ENCODE results near the gene LRP6.

LRP6 gene

DNA sequence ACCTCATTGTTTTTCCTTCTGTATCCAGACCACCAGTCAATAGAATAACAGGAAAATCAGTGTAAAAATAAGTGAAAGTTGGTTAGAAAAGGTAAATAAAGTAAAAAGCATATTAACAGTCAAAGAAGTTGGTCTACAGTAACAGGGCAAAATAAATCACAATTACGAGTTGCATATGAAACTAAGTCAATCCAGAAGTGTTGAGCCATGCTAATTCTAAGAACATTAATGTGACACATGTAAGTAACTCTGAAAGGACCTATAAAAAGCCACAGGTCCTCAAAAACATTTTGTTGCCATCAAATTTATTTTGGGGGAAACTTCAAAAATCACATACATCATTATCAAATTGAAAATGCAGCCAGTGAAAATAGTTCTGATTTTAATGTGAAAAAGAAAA is 56.4 kb downstream of the LRP6 start:
- Histone ChIP-seq H3K27ac (ENCODE audit: poor library complexity, severe bottlenecking) (no peak overlapping the region), H3K4me3 (ENCODE audit: severe bottlenecking) (no peak overlapping the region), H3K9me3 (ENCODE audit: severe bottlenecking) (no peaks in the 10 kb centered on the region), H3K27me3 (ENCODE audit: insufficient read depth, poor library complexity, severe bottlenecking) (no peaks in the 10 kb centered on the region), H3K4me1 (ENCODE audit: insufficient read depth, poor library complexity, severe bottlenecking) (no peaks in the 10 kb centered on the region), H3K36me3 (ENCODE audit: low read depth) (no peaks in the 10 kb centered on the region)
- DNase-seq (ENCODE audit: low spot score) (no peak), ATAC-seq (ENCODE audit: low read depth) (no peak)
- TF ChIP-seq, protein P1, sequence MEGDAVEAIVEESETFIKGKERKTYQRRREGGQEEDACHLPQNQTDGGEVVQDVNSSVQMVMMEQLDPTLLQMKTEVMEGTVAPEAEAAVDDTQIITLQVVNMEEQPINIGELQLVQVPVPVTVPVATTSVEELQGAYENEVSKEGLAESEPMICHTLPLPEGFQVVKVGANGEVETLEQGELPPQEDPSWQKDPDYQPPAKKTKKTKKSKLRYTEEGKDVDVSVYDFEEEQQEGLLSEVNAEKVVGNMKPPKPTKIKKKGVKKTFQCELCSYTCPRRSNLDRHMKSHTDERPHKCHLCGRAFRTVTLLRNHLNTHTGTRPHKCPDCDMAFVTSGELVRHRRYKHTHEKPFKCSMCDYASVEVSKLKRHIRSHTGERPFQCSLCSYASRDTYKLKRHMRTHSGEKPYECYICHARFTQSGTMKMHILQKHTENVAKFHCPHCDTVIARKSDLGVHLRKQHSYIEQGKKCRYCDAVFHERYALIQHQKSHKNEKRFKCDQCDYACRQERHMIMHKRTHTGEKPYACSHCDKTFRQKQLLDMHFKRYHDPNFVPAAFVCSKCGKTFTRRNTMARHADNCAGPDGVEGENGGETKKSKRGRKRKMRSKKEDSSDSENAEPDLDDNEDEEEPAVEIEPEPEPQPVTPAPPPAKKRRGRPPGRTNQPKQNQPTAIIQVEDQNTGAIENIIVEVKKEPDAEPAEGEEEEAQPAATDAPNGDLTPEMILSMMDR (IDR thresholded peaks at IDR 0.05; ENCODE audit: poor library complexity, severe bottlenecking): no peak

- DNase-seq (ENCODE audit: low spot score) (no peak), ATAC-seq (ENCODE audit: low read depth) (no peak)
- no peaks in the 10 kb centered on the region for H3K9me3 ChIP-seq (ENCODE audit: severe bottlenecking)
- H3K27me3 ChIP-seq (ENCODE audit: insufficient read depth, poor library complexity, severe bottlenecking): no peaks in the 10 kb centered on the region
- no peaks in the 10 kb centered on the region for H3K4me1 ChIP-seq (ENCODE audit: insufficient read depth, poor library complexity, severe bottlenecking)
- H3K27ac ChIP-seq (ENCODE audit: poor library complexity, severe bottlenecking): no peak overlapping the region
- TF ChIP-seq, protein P1 (IDR thresholded peaks at IDR 0.05; ENCODE audit: poor library complexity, severe bottlenecking): no peak
- H3K36me3 ChIP-seq (ENCODE audit: low read depth): no peaks in the 10 kb centered on the region
- H3K4me3 ChIP-seq (ENCODE audit: severe bottlenecking): no peak overlapping the region
Measured at GRCh38 chr12:12209675-12210074, 57.2 kb downstream of the LRP6 start.

- Histone ChIP-seq H3K4me3 (ENCODE audit: severe bottlenecking) (no peak overlapping the region), H3K27ac (ENCODE audit: poor library complexity, severe bottlenecking) (no peak overlapping the region), H3K27me3 (ENCODE audit: insufficient read depth, poor library complexity, severe bottlenecking) (no peaks in the 10 kb centered on the region), H3K4me1 (ENCODE audit: insufficient read depth, poor library complexity, severe bottlenecking) (no peaks in the 10 kb centered on the region), H3K9me3 (ENCODE audit: severe bottlenecking) (no peaks in the 10 kb centered on the region), H3K36me3 (ENCODE audit: low read depth) (no peaks in the 10 kb centered on the region)
- DNase-seq (ENCODE audit: low spot score): no peak
- no peak for ATAC-seq (ENCODE audit: low read depth)
- TF ChIP-seq, protein P1 (IDR thresholded peaks at IDR 0.05; ENCODE audit: poor library complexity, severe bottlenecking): no peak
Measured at GRCh38 chr12:12209043-12209442, 57.8 kb downstream of the LRP6 start.

DNA sequence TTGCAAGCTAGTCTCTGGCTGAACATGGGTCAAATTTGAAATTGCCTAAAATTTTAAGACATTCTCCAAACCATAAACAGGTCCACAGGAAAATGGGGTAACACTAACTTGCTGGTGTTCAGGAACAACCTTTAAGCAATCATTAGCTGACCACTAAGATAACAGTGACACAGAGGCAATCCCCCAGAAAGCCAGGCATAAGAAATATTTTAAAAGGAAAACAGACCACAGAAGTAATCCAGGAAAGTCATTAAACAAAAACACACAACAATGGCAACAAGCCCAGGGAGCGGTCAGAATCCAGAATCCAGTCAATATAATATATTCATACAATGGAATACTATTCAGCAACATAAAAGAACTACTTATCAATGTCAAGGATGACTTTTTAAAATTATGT is 59.1 kb downstream of the LRP6 start:
- Histone ChIP-seq H3K27me3 (ENCODE audit: insufficient read depth, poor library complexity, severe bottlenecking) (no peaks in the 10 kb centered on the region), H3K36me3 (ENCODE audit: low read depth) (no peaks in the 10 kb centered on the region), H3K9me3 (ENCODE audit: severe bottlenecking) (no peaks in the 10 kb centered on the region), H3K4me3 (ENCODE audit: severe bottlenecking) (no peak overlapping the region), H3K27ac (ENCODE audit: poor library complexity, severe bottlenecking) (no peak overlapping the region), H3K4me1 (ENCODE audit: insufficient read depth, poor library complexity, severe bottlenecking) (no peaks in the 10 kb centered on the region)
- ATAC-seq (ENCODE audit: low read depth) (no peak), DNase-seq (ENCODE audit: low spot score) (no peak)
- TF ChIP-seq, protein P1 (IDR thresholded peaks at IDR 0.05; ENCODE audit: poor library complexity, severe bottlenecking): no peak

DNA sequence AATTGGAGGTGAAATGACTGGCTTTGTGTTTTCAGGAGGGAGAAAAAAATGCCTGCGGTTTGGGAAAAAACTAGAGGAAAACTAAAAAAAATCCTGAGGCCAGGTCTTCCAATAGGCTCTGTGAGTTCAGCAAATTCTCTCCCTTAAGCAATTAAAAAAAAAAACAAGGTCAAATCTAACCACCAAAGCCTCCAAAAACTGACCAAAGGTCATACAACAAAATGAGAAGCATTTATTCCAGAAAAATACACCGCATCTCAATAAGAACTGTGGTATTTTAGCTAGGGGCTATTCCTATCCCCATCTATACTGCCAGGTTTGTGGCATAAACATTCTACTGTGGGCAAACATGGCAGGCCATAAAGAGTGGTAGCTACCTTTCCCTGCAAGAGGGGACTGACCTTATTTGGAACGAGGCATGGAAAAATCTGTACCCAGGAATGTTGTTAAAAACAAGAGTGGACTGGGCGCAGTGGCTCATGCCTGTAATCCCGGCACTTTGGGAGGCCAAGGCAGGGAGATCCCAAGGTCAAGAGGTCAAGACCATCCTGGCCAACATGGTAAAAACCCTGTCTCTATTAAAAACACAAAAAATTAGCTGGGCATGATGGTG is 60.0 kb downstream of the LRP6 start:
- H3K4me3 ChIP-seq (ENCODE audit: severe bottlenecking): no peak overlapping the region
- no peaks in the 10 kb centered on the region for H3K27me3 ChIP-seq (ENCODE audit: insufficient read depth, poor library complexity, severe bottlenecking)
- TF ChIP-seq, protein P1 (IDR thresholded peaks at IDR 0.05; ENCODE audit: poor library complexity, severe bottlenecking): no peak
- no peaks in the 10 kb centered on the region for H3K36me3 ChIP-seq (ENCODE audit: low read depth)
- no peak for ATAC-seq (ENCODE audit: low read depth)
- H3K9me3 ChIP-seq (ENCODE audit: severe bottlenecking): no peaks in the 10 kb centered on the region
- H3K27ac ChIP-seq (ENCODE audit: poor library complexity, severe bottlenecking): no peak overlapping the region
- DNase-seq (ENCODE audit: low spot score): no peak
- H3K4me1 ChIP-seq (ENCODE audit: insufficient read depth, poor library complexity, severe bottlenecking): no peaks in the 10 kb centered on the region
